ENCODE data around the gene RGL1. TPM values are rescaled to one million over a fixed set of nuclear protein-coding genes. Genes with fewer than 3 reads are reported as not detected.
A peak's percentile ranks its signal among the peaks of the same experiment; 100 is the strongest.

The RGL1 gene
- total and polyA plus RNA-seq, 9 of the 15 experiments (the other 6 are each of a cell fraction or from before 2014, with no cell fraction given), result under 0.01 to 0.07 (median 0.04) TPM

- in situ Hi-C loops (cut with MboI), result no loop called here
- Histone ChIP-seq H3K79me2 (ENCODE audit: control insufficient read depth, insufficient read depth, low read length) (no peaks in the 10 kb centered on the region), H3K9me3 (replicated peaks; ENCODE audit: control insufficient read depth, insufficient read depth, low read depth, low read length) (no peaks in the 10 kb centered on the region), H3K4me1 (replicated peaks in 1 of 2; ENCODE audit: control insufficient read depth in 2 of 2, insufficient read depth in 2 of 2, low read length in 2 of 2) (no peaks in the 10 kb centered on the region), H3K9me1 (ENCODE audit: control insufficient read depth, insufficient read depth, low read length) (no peaks in the 10 kb centered on the region), H4K20me1 (replicated peaks; ENCODE audit: control insufficient read depth, insufficient read depth, low read length) (no peaks in the 10 kb centered on the region), H3K27ac (ENCODE audit: extremely low read depth, low read depth, low read length) (no peak overlapping the region), H3K36me3 (ENCODE audit: control insufficient read depth, insufficient read depth, low read length) (no peaks in the 10 kb centered on the region), H3K4me2 (ENCODE audit: insufficient read depth, low read length) (no peak overlapping the region), H2AFZ (ENCODE audit: low read depth, low read length) (no peak overlapping the region; the same call in 1 of the 2 replicates), H3K27me3 (ENCODE audit: control insufficient read depth in 2 of 2, insufficient read depth in 2 of 2, low read length in 2 of 2) (peaks cover 14 to 22% of the 10 kb centered on the region in 2 experiments; a peak in 4 of 5 replicates), H3K9ac (ENCODE audit: insufficient read depth in 1 of 2, low read depth in 2 of 2, low read length in 2 of 2) (no peak overlapping the region), H3K4me3 (no peak overlapping the region)
- intact Hi-C loops (cut with micrococcal nuclease), result no loop called here
- ChIA-PET POLR2A (interaction anchor here (0.6 to 0.9 kb wide), 2 partner anchors 87 to 610 kb away, joined by 3 read pairs; no protein-coding TSS in a partner anchor), CTCF (ENCODE audit: low intra/inter-chr PET ratio) (no interaction called here)
- TF ChIP-seq GABPA (tag; conservative IDR thresholded peaks at IDR 0.05; ENCODE audit: low read depth) (peak; percentile 69), ZEB2 (IDR thresholded peaks at IDR 0.05) (no peak)
- WGBS (ENCODE audit: insufficient coverage, low coverage, missing lambda C conversion rate), result 21% methylated on average over 9 of the region's 15 CpGs
- no TSS peak for BruUV-seq (replicated peaks)
- FAIRE-seq, result no peak
- no peak for DNase-seq (ENCODE audit: extremely low read depth in 1 of 4, low spot score in 3 of 4)
- no peak for ATAC-seq
Measured at GRCh38 chr1:183870351-183871077, 65.6 kb downstream of the RGL1 start.

GRCh38 chr1:183871142-183871541 is 66.2 kb downstream of the RGL1 start:
- ATAC-seq (no peak), FAIRE-seq (no peak), DNase-seq (ENCODE audit: extremely low read depth in 1 of 4, low spot score in 3 of 4) (no peak)
- H3K36me3 ChIP-seq (ENCODE audit: control insufficient read depth, insufficient read depth, low read length), result no peaks in the 10 kb centered on the region
- no peaks in the 10 kb centered on the region for H3K4me1 ChIP-seq (replicated peaks in 1 of 2; ENCODE audit: control insufficient read depth in 2 of 2, insufficient read depth in 2 of 2, low read length in 2 of 2)
- BruUV-seq (replicated peaks), result no TSS peak
- H3K79me2 ChIP-seq (ENCODE audit: control insufficient read depth, insufficient read depth, low read length), result no peaks in the 10 kb centered on the region
- intact Hi-C loops (cut with micrococcal nuclease) (no loop called here), in situ Hi-C loops (cut with MboI) (no loop called here)
- H3K27me3 ChIP-seq (ENCODE audit: control insufficient read depth in 2 of 2, insufficient read depth in 2 of 2, low read length in 2 of 2), result peaks cover 15 to 20% of the 10 kb centered on the region in 2 experiments; a peak in 4 of 5 replicates
- no peak overlapping the region for H3K4me2 ChIP-seq (ENCODE audit: insufficient read depth, low read length)
- no peak overlapping the region for H3K4me3 ChIP-seq
- 7% methylated on average over 3 of the region's 3 CpGs for WGBS (ENCODE audit: insufficient coverage, low coverage, missing lambda C conversion rate)
- no peaks in the 10 kb centered on the region for H3K9me1 ChIP-seq (ENCODE audit: control insufficient read depth, insufficient read depth, low read length)
- TF ChIP-seq MLX (CRISPR knock-in tag; conservative IDR thresholded peaks at IDR 0.05) (no peak), DLX4 (CRISPR knock-in tag; IDR thresholded peaks at IDR 0.05) (no peak), EZH2 (IDR thresholded peaks at IDR 0.05; ENCODE audit: borderline replicate concordance, low read depth, low read length) (no peak), RBM17 (IDR thresholded peaks at IDR 0.05; ENCODE audit: borderline replicate concordance, low read depth, low read length) (no peak), GABPA (tag; conservative IDR thresholded peaks at IDR 0.05; ENCODE audit: low read depth) (no peak), ZNF146 (CRISPR knock-in tag; IDR thresholded peaks at IDR 0.05; ENCODE audit: unreplicated experiment) (no peak), TAF1 (IDR thresholded peaks at IDR 0.05; ENCODE audit: control insufficient read depth, extremely low read depth, insufficient read depth, low read length, severe bottlenecking) (no peak), STAT5A (IDR thresholded peaks at IDR 0.05; ENCODE audit: borderline replicate concordance, low read length) (no peak), SIN3B (IDR thresholded peaks at IDR 0.05; ENCODE audit: low read depth) (no peak), FOSL1 (tag; conservative IDR thresholded peaks at IDR 0.05) (no peak), GMEB1 (CRISPR knock-in tag; IDR thresholded peaks at IDR 0.05) (no peak)
- CTCF ChIA-PET (ENCODE audit: low intra/inter-chr PET ratio), result no interaction called here
- no peak overlapping the region for H3K27ac ChIP-seq (ENCODE audit: extremely low read depth, low read depth, low read length)
- no peaks in the 10 kb centered on the region for H4K20me1 ChIP-seq (replicated peaks; ENCODE audit: control insufficient read depth, insufficient read depth, low read length)
- no peaks in the 10 kb centered on the region for H3K9me3 ChIP-seq (replicated peaks; ENCODE audit: control insufficient read depth, insufficient read depth, low read depth, low read length)
- no peak overlapping the region for H3K9ac ChIP-seq (ENCODE audit: insufficient read depth in 1 of 2, low read depth in 2 of 2, low read length in 2 of 2)
- H2AFZ ChIP-seq (ENCODE audit: low read depth, low read length), result no peak overlapping the region
- POLR2A ChIA-PET, result interaction anchor here (0.6 to 0.9 kb wide), 2 partner anchors 86 to 609 kb away, joined by 3 read pairs; no protein-coding TSS in a partner anchor

Measured in K562 (cell line).